Spleen (tissue), 11 donors: ENCODE results near the gene GALNTL6. TPM values are rescaled to one million over a fixed set of nuclear protein-coding genes. Genes with fewer than 3 reads are reported as not detected.

Experiments used
- DNase-seq: peaks from one replicate; pipeline ENCODE4 v3.0.0-alpha.2; 2020
- H3K27ac ChIP-seq, 8 donors: fragments of 200-600 bp; sonication (generic) in 7 of 8; 1 replicate in 4 of 8; 2 replicates in 4 of 8; pipeline versions ENCODE4 v1.5.0 to v1.8.0; 2016 to 2021; ENCODE audit warnings: inconsistent platforms in 4 of 8, mild to moderate bottlenecking in 4 of 8, moderate library complexity in 1 of 8
- H3K27me3 ChIP-seq, 7 donors: fragments of 200-600 bp; sonication (generic) in 6 of 7; replicated peaks in 1 of 7; 1 replicate in 4 of 7; 2 replicates in 3 of 7; pipeline versions ENCODE4 v1.5.0 to v1.8.0; 2016 to 2021; ENCODE audit warnings: inconsistent platforms in 3 of 7, mild to moderate bottlenecking in 1 of 7
- H3K36me3 ChIP-seq, 6 donors: fragments of 200-600 bp; sonication (generic) in 5 of 6; 1 replicate in 4 of 6; 2 replicates in 2 of 6; pipeline versions ENCODE4 v1.5.0 to v1.8.0; 2016 to 2021; ENCODE audit warnings: inconsistent platforms in 2 of 6
- H3K4me1 ChIP-seq, 6 donors: fragments of 200-600 bp; sonication (generic) in 5 of 6; 1 replicate in 3 of 6; 2 replicates in 3 of 6; pipeline versions ENCODE4 v1.5.0 to v1.8.0; 2016 to 2021; ENCODE audit warnings: inconsistent platforms in 3 of 6
- H3K4me3 ChIP-seq, 8 donors: fragments of 200-600 bp; sonication (generic) in 7 of 8; 1 replicate in 4 of 8; 2 replicates in 4 of 8; pipeline versions ENCODE4 v1.5.0 to v1.8.0; 2016 to 2021; ENCODE audit warnings: inconsistent platforms in 4 of 8, mild to moderate bottlenecking in 4 of 8, moderate library complexity in 2 of 8
- H3K9me3 ChIP-seq, 8 donors: fragments of 200-600 bp; sonication (generic) in 7 of 8; 1 replicate in 4 of 8; 2 replicates in 4 of 8; pipeline versions ENCODE4 v1.5.0 to v1.8.0; 2016 to 2021; ENCODE audit warnings: inconsistent platforms in 4 of 8
- POLR2A ChIP-seq, 3 donors: fragments of 450-650 bp; IDR thresholded peaks; one replicate each; pipeline ENCODE4 v1.5.1; 2017; ENCODE audit warnings: antibody characterized with exemption in 3 of 3, mild to moderate bottlenecking in 1 of 3
- POLR2AphosphoS5 ChIP-seq, 3 donors: sonication (generic); formaldehyde crosslinking; IDR thresholded peaks; one replicate each; pipeline ENCODE4 v1.5.1; 2017; ENCODE audit warnings: antibody characterized with exemption in 3 of 3
- WGBS, 5 donors: extraction: QIAGEN DNeasy Blood & Tissue Kit in 3 of 5; methylation state at CpG; one replicate each; pipeline versions ENCODE4 v1.1.5 to v1.1.7; 2013 to 2018; 5-methylcytosine and 5-hydroxymethylcytosine counted together
- intact Hi-C: fragments of 100-400 bp; cut with DNase I; formaldehyde crosslinking; loops from one replicate; pipeline ENCODE4 v1.15.0; 2023; ENCODE audit warnings: low total_unique reads
- polyA plus RNA-seq, 3 donors: library from polyadenylated mRNA; stranded (reverse); fragments of 200-250 nt; gene quantifications; one replicate each; pipeline ENCODE4 v1.2.1, GENCODE V29; 2013
- total RNA-seq, 7 donors: library from RNA; depleted of rRNA in 3 of 7; stranded (reverse); fragments of >200 nt in 3 of 7; fragmentation: NEBNext Ultra II Directional in 4 of 7; extraction: Animal tissue kit (Norgen Biotek cat#: 25700) in 4 of 7; gene quantifications; one replicate each; pipeline versions ENCODE4 v1.1.0 to v1.2.1, GENCODE V29; 2016 to 2021
- TF ChIP-seq, protein P1 (sequence below), 11 experiments: fragments of 200-600 bp in 7 of 11; fragments of 450-650 bp in 4 of 11; sonication (generic) in 4 of 11; IDR thresholded peaks in 8 of 11; conservative IDR thresholded peaks in 3 of 11; 1 replicate in 7 of 11; 2 replicates in 4 of 11; pipeline versions ENCODE4 v1.4.0 to v1.8.0; 2016 to 2021; ENCODE audit warnings: antibody characterized with exemption in 11 of 11, inconsistent platforms in 4 of 11, mild to moderate bottlenecking in 1 of 11
- donor health status: healthy with polysubstance abuse.
- donor health status: DM: no; HTN: no; CAD: no; lungs with moderate emphysema.
- donor health status: DM: no; HTN: no; CAD: no.
- donor health status: Bipolar disorder and iron deficiency.
- donor health status: healthy.
- donor health status: DM: no; HTN: no; CAD: no.
- donor health status: DM: yes; HTN: yes; CAD: no.

The GALNTL6 gene
- total and polyA plus RNA-seq, 10 donors, result 3.2 to 12.5 (median 7.1) TPM

- DNase-seq, result no peak
- H3K36me3 ChIP-seq, result no peaks in the 10 kb centered on the region
- H3K4me3 ChIP-seq, result no peak overlapping the region
- no peaks in the 10 kb centered on the region for H3K9me3 ChIP-seq
- TF ChIP-seq POLR2AphosphoS5 (IDR thresholded peaks at IDR 0.05) (no peak), POLR2A (IDR thresholded peaks at IDR 0.05) (no peak)
- TF ChIP-seq, protein P1, sequence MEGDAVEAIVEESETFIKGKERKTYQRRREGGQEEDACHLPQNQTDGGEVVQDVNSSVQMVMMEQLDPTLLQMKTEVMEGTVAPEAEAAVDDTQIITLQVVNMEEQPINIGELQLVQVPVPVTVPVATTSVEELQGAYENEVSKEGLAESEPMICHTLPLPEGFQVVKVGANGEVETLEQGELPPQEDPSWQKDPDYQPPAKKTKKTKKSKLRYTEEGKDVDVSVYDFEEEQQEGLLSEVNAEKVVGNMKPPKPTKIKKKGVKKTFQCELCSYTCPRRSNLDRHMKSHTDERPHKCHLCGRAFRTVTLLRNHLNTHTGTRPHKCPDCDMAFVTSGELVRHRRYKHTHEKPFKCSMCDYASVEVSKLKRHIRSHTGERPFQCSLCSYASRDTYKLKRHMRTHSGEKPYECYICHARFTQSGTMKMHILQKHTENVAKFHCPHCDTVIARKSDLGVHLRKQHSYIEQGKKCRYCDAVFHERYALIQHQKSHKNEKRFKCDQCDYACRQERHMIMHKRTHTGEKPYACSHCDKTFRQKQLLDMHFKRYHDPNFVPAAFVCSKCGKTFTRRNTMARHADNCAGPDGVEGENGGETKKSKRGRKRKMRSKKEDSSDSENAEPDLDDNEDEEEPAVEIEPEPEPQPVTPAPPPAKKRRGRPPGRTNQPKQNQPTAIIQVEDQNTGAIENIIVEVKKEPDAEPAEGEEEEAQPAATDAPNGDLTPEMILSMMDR (IDR thresholded peaks at IDR 0.05 in 8 of 11, conservative IDR thresholded peaks at IDR 0.05 in 3 of 11), result no peak
- 75 to 89% (median 85%) methylated on average over 1 of the region's 1 CpG for WGBS, 5 donors
- H3K27ac ChIP-seq, result no peak overlapping the region
- no peaks in the 10 kb centered on the region for H3K27me3 ChIP-seq
- H3K4me1 ChIP-seq, result no peaks in the 10 kb centered on the region
- intact Hi-C loops, result no loop called here
Observed at GRCh38 chr4:172362569-172362968, 549.4 kb downstream of the GALNTL6 start.

GRCh38 chr4:172369471-172369959, 556.3 kb downstream of the GALNTL6 start:
- no peak for DNase-seq
- WGBS, 5 donors, result 87 to 94% (median 90%) methylated on average over 13 to 25 of the region's 25 CpGs
- Histone ChIP-seq H3K4me3 (no peak overlapping the region), H3K27me3 (no peaks in the 10 kb centered on the region), H3K9me3 (peaks cover 0 to 24% (median 11%) of the 10 kb centered on the region in 8 donors), H3K27ac (no peak overlapping the region), H3K36me3 (no peaks in the 10 kb centered on the region), H3K4me1 (no peaks in the 10 kb centered on the region)
- intact Hi-C loops, result no loop called here
- TF ChIP-seq POLR2A (IDR thresholded peaks at IDR 0.05) (no peak), POLR2AphosphoS5 (IDR thresholded peaks at IDR 0.05) (no peak)
- TF ChIP-seq, protein P1 (IDR thresholded peaks at IDR 0.05 in 8 of 11, conservative IDR thresholded peaks at IDR 0.05 in 3 of 11), result no peak

DNA sequence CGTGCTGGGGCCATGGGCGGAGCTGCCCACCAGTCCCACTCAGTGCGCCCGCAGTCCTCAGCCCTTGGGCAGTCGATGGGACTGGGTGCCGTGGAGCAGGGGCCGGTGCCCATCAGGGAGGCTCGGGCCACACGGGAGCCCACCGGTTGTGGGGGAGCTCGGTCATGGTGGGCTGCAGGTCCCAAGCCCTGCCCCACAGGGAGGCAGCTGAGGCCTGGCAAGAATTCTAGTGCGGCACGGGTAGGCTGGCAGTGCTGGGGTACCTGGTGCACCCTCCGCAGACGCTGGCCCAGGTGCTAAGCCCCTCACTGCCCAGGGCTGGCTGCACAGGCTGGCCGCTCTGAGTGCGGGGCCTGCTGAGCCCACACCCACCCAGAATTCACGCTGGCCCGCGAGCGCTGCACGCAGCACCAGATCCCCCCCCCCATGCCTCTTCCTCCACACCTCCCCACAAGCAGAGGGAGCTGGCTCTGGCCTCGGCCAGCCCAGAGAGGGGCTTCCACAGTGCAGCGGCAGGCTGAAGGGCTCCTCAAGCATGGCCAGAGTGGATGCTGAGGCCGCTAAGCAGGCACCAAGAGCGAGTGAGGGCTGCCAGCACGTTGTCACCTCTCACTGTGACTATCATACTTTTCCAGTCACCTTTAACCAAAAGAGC, 564.4 kb downstream of the GALNTL6 start:
- TF ChIP-seq, protein P1 (IDR thresholded peaks at IDR 0.05 in 8 of 11, conservative IDR thresholded peaks at IDR 0.05 in 3 of 11), result no peak
- TF ChIP-seq POLR2AphosphoS5 (IDR thresholded peaks at IDR 0.05) (no peak), POLR2A (IDR thresholded peaks at IDR 0.05) (no peak)
- no peak for DNase-seq
- Histone ChIP-seq H3K4me3 (no peak overlapping the region), H3K27me3 (no peaks in the 10 kb centered on the region), H3K4me1 (no peaks in the 10 kb centered on the region), H3K9me3 (peaks cover 0 to 34% (median 6%) of the 10 kb centered on the region in 8 donors), H3K36me3 (no peaks in the 10 kb centered on the region), H3K27ac (no peak overlapping the region)
- 87 to 98% (median 94%) methylated on average over 5 to 27 of the region's 27 CpGs for WGBS, 5 donors
- intact Hi-C loops, result no loop called here

DNA sequence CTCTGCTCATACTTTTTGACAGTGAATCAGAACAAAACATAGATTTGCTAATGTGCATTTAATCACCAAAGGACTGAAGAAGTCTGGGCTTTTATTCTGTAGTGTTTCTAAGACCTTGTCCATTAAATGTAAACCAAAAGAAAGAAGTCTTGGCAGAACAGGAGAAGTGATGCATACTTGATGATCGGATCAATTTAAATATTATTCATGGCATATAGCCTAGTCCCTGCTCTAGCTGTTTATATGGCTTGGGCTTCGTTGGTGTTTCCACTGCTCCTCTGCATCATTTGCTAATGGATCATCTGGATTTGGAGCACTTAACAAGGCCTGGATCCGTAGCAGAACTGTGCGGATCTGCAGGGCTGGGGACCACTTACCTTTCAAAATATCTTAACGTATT, 566.6 kb downstream of the GALNTL6 start:
- WGBS, 5 donors, result 75 to 89% (median 85%) methylated on average over 5 of the region's 5 CpGs
- no peak for TF ChIP-seq POLR2AphosphoS5 (IDR thresholded peaks at IDR 0.05)
- TF ChIP-seq, protein P1 (IDR thresholded peaks at IDR 0.05 in 8 of 11, conservative IDR thresholded peaks at IDR 0.05 in 3 of 11), result no peak
- TF ChIP-seq POLR2A (IDR thresholded peaks at IDR 0.05), result no peak
- H3K9me3 ChIP-seq, result peaks cover 0 to 33% (median 6%) of the 10 kb centered on the region in 8 donors
- no peaks in the 10 kb centered on the region for H3K36me3 ChIP-seq
- H3K4me1 ChIP-seq, result no peaks in the 10 kb centered on the region
- no peak overlapping the region for H3K27ac ChIP-seq
- no peaks in the 10 kb centered on the region for H3K27me3 ChIP-seq
- DNase-seq, result no peak
- no peak overlapping the region for H3K4me3 ChIP-seq
- intact Hi-C loops, result no loop called here
